Spleen (tissue), 7 donors: ENCODE data around the gene P2RY6.

Experiments
- POLR2A ChIP-seq, 3 donors: fragments of 450-650 bp; IDR thresholded peaks; one replicate each; pipeline ENCODE4 v1.5.1; 2017; ENCODE audit warnings: antibody characterized with exemption in 3 of 3, mild to moderate bottlenecking in 1 of 3
- TF ChIP-seq, protein P1 (sequence below), 11 experiments: fragments of 200-600 bp in 7 of 11; fragments of 450-650 bp in 4 of 11; sonication (generic) in 4 of 11; IDR thresholded peaks in 8 of 11; conservative IDR thresholded peaks in 3 of 11; 1 replicate in 7 of 11; 2 replicates in 4 of 11; pipeline versions ENCODE4 v1.4.0 to v1.8.0; 2016 to 2021; ENCODE audit warnings: antibody characterized with exemption in 11 of 11, inconsistent platforms in 4 of 11, mild to moderate bottlenecking in 1 of 11
- donor health status: DM: no; HTN: no; CAD: no; lungs with moderate emphysema.
- donor health status: DM: no; HTN: no; CAD: no.
- donor health status: DM: no; HTN: no; CAD: no.

DNA sequence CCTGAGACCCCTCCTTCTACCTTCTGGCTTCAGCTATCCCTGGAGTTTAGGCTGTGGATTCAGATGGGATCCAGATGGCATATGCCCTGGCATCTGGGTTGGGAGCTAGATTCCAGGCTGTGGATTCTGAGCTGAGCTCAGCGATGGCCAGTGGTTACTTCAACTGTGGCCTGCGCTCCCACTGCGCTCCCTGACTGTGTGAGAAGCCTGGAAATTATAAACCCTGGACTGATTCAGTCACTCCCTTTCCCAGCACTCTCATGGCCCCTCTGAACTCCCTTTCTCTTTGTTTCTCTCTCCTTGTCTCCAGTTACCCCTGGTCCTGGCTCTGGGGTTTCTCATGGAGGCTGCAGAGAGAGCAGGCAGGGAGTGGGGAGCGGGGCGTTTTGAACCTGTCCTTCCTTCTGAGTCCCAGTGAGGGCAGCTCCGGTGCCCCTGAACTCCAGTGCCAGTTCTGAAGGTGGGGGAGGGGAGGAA, 40.8 kb downstream of the P2RY6 start:
- TF ChIP-seq POLR2A (IDR thresholded peaks at IDR 0.05), result no peak
- TF ChIP-seq, protein P1, sequence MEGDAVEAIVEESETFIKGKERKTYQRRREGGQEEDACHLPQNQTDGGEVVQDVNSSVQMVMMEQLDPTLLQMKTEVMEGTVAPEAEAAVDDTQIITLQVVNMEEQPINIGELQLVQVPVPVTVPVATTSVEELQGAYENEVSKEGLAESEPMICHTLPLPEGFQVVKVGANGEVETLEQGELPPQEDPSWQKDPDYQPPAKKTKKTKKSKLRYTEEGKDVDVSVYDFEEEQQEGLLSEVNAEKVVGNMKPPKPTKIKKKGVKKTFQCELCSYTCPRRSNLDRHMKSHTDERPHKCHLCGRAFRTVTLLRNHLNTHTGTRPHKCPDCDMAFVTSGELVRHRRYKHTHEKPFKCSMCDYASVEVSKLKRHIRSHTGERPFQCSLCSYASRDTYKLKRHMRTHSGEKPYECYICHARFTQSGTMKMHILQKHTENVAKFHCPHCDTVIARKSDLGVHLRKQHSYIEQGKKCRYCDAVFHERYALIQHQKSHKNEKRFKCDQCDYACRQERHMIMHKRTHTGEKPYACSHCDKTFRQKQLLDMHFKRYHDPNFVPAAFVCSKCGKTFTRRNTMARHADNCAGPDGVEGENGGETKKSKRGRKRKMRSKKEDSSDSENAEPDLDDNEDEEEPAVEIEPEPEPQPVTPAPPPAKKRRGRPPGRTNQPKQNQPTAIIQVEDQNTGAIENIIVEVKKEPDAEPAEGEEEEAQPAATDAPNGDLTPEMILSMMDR (IDR thresholded peaks at IDR 0.05 in 8 of 11, conservative IDR thresholded peaks at IDR 0.05 in 3 of 11), result no peak
